HG02943 (cell line): ENCODE results near the gene RNF207.

Source experiments
- ATAC-seq: cut with Tn5 transposase; IDR thresholded peaks from one replicate; pipeline ENCODE4 v1.9.1; 2021; ENCODE audit warnings: mild to moderate bottlenecking, low read depth, moderate library complexity; ENCODE audit not compliant: unreplicated experiment

RNF207 gene

DNA sequence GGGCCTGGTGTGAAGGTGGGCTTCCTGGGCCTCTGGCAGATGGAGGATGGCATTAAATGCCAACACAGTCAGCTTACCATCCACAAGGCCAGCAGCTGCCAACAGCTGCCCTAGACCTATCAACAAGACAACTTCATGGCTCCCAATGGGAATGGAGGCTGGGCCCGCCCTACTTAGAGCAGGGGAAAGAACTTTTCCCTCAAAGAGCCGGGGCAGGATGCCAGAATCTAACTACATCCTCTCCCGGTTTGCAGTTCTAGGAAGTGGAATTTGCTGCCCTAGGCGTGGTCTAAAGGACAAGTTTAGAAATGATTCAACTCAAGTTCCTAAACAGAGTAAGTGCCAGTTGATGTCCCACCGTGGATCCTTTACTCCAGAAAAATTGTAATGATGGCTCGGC is 16.7 kb downstream of the RNF207 start:
- ATAC-seq, result no peak

DNA sequence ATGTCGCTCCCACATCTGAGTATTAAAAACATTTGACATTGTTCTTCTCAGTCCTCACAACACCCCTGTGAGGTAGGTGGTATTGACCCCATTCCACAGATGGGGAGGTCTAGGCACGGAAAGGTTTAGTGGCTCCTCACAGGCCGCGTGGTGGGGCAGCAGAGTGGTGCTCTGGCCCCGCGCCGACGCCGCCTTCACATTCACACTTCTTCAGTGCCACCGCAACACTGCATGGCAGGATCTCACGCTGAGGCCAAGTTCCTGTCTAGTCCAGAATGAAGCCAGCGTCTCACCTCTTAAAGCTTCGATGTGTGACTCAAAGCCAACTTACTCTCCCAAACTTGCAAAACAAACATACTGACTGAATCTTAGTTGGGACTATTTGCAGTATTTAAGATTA is 17.7 kb downstream of the RNF207 start:
- no peak for ATAC-seq

DNA sequence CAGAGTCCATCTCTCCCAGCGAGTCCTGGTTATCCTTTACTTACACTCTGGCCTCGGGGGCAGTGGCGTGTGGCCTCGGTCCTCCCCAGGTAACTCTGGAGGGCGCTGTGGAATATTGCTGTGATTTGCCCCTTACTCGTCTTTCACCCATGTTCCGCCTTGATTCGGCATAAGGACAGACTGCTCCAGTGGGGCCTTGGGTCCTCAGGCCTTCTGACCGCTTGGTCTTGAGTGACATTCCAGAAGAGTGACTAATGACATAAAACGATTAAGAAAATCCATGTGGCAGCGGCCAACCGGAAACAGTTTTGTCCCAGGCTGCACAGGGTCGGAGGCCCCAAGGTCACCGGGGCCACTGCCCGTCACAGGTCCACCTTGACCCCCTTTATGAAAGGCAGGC is 18.8 kb downstream of the RNF207 start:
- ATAC-seq, result no peak

DNA sequence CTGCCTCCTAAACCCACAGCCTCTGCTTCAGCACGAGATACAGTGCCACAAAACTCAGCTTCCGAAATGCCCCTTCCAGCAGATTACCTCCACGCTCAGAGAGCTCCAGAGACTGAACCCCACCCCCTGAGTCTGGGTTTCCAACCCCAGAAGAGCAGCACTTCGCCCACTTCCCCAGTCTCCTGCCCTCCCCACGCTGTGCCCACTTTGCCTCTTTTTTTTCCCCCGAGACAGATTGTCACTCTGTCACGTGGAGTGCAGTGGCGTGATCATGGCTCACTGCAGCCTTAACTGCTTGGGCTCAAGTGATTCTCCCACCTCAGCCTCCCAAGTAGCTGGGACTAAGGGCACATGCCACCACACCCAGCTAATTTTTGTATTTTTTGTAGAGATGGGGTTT is 19.7 kb downstream of the RNF207 start:
- no peak for ATAC-seq

DNA sequence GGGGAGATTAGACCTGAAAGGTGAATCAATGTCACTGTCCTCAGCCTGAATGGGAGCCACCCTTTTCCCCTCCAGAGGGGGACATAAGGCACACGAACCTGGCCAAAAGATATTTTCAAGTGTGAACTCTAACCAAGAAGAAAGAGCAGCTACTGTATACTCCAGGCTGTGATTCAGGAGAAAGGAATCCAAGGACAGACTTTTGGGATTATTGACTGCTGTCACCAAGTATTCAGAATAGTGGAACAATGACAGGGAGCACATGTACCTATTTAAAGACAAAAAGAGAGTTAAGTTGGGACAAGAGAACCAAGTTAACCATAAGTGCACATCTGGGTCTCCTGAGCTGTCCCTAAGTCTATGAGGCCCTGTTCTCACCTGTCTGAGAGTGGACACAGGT is 27.5 kb downstream of the RNF207 start:
- ATAC-seq, result no peak

DNA sequence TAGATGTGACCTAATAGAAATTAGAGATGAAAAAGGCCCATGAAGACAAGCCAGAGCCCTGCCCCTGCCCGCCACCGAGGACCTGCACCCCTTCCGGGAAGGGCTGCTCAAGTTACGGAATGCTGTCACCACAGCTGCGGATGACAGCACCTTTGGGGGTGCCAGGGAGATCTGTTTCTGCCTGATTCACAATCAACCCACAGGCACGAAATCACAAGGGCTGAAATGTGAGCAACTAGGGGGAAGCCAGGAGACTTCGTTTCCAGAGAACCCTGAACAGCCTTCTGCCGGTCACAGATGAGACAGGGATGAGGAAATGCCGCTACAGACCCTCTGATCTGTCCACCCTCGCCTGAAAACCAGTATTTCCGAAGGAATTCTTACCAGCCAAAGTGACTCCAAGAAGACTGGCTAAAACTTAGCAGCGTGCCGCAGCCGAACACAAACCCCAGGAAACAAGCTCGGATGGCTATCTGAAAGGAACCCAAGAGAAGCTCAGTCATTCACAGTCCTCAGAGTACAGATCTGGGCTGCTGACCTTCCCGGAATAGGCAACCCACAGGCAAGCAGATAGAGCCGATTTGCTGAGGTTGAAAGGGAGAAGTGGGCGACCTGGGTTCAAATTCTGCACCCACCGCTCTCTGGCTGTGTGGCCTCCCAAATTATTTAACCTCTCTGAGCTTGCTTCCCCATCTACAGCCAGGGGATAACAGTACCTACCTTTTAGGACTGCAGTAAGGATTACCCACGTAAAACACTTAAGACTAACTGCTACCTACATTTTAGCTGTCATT is 28.8 kb downstream of the RNF207 start:
- ATAC-seq, result no peak

DNA sequence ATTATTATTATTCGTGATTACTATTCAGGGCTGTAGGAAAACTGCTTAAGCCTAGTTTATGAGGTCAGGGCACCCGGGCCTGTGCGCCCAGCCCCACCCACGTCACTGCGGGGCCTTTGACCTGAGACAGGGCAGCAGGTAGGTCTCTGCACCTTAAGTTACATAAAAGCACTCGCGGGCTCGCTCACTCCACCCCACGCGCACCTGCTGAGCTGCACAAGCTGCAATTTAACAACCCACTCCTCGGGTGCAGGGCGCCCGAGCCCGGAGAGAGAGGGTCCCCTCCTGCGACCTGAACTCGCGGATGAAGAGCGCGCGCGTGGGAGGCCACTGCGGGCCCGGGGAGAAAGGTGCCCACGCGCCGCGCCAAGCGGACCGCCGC is 29.4 kb downstream of the RNF207 start:
- peak; percentile 24 for ATAC-seq

DNA sequence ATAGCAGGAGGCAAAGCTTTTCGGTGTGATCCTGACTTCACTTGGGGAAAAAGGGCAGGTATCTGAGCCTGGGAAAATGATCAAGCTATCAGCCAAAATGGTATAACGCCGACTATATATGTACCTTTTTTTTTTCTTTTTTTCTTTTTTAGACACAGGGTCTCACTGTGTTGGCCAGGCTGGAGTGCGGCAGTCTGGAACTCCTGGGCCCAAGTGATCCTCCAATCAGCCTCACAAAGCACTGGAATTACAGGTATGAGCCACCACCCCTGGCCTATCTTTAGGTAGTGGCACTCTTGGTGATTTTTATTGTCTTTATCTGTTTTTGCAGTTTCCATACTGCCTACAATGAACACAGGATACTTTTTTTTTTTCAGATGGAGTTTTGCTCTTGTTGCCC is 31.2 kb downstream of the RNF207 start:
- ATAC-seq, result no peak

DNA sequence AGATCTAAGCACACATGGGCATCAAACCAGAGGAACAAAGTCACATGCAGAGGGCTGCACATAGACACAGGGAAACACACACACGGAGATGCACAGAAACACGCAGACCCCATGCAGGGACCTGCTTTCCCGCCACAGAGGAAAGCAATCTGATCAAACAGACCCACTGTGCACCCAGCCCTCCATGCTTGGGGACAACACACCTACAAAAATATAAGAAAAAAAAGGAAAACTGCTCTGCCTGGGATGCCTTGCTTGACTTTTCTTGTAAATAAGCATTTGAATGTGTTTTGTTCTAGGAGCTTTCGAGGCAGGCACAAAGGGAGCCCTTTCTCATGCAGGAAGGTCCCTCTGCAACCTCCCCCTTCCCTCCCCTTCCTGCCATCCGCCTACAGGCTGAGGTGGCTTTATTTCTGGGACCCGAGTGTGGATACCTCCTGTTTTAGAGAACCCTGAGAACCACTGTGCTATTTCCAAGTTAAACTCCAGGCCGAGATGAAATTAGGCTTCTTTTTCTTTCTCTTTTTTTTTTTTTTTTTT is 33.4 kb downstream of the RNF207 start:
- no peak for ATAC-seq

DNA sequence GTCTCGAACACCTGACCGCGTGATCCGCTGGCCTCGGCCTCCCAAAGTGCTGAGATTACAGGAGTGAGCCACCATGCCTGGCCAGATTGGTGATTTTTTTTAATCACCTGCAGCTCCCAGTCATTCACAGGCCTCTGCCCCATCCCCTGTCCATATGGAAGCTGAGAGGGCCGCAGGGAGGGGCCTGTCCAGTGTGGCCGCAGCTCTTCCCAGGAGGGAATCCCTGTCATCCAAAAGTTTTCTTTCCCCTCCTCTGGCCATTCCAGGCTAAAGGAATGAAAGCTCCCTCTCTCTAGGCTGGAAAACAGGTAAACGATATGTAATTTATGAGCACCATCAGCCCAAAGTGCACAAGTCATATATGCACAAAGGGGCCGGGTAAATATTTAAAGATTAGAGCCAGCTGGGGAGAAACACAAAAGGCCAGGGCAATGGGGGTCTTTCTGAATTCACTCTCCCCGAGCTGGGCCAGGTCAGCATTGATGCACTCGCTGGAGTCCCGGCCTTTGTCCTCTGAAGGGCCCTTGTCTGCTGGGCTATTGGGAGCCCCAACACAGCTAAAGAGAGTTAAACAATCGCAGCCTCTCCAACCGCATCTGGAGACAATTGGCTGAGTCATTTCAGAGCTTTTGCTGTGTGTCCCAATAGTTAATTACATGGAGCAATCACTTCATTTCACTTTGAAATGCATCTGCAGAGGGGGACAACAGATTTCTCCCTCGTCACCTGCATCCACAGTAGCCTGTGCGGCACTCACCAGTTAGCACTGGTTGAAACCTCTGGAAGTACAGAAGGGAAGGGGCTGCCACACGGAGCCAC is 34.2 kb downstream of the RNF207 start:
- no peak for ATAC-seq

DNA sequence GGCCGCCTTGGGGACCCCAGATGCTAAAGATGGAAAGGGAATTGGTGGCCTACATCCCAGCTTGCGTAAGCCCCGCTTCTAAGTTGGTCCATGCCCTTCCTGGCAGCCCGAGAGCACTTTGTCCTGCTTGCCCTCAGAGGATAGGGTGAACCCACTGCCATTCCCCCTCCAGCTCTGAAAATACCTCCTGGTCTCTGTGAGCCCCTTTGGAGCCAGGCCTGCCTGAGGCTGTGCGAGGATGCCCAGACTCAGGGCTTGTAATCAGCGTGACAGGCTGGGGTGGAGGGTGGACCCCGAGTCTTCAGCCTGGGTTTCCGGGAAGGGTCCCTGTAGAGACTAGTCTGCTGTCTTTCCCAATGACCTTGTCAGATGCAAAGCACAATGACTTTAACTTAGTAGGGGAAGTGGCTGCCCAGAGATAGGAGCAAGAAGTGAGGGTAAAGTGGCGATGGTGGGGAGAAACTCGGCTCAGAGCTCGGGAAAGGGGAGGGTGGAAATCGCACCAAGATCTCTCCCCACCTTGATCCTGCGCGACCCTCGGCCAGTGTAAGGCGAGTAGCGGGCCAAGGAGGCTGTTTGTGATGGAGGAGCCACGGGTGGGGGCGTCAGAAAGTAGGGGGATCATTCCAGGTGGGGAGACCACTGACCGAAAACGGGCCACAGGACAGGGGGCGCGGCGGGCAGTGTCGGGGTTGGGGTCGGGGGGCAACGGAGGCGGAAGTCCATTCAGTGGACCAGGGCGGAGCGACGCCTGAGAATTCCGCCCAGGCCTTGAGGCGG is 35.4 kb downstream of the RNF207 start:
- no peak for ATAC-seq

DNA sequence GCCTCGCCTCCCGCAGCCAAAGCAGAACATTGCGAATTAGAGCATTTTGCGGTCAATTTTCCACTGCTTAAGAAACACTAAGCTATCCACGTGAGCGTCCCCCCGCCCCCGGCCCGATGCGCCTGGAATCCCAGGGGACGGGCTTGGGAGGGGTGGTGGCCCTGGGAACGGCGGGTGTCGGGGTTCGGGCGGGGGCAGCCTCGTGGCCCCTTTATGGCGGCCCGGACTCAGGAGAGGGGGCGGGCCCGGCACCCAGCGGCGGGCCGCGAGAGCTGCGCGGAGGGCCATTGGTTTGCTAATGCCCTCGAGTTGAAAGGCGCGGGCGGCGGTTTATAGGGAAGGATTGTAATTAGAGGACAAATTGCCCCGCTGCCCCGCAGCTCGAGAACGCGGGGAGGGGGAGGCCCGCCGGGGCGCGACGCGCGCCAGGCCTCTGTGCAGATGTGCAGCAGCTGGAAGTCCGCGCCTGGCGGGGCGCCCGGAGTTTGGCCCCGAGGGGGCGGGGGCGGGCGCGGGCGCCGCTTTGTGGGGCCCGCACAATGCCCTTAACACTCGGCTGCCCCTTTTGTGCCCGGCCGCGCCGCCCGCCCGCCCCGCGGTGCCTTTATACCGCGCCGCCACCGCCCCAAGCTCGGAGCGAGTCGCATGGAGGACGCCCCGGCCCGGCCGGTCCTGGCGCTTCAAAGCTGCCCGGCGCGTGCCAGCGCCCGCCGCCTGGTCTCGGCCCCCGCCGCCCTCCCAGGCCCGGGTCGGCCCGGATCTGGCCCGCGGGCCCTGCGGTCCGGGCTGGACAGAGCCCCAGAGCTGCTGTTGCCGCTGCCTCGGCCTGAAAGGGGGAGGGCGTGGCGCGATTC is 36.2 kb downstream of the RNF207 start:
- no peak for ATAC-seq

DNA sequence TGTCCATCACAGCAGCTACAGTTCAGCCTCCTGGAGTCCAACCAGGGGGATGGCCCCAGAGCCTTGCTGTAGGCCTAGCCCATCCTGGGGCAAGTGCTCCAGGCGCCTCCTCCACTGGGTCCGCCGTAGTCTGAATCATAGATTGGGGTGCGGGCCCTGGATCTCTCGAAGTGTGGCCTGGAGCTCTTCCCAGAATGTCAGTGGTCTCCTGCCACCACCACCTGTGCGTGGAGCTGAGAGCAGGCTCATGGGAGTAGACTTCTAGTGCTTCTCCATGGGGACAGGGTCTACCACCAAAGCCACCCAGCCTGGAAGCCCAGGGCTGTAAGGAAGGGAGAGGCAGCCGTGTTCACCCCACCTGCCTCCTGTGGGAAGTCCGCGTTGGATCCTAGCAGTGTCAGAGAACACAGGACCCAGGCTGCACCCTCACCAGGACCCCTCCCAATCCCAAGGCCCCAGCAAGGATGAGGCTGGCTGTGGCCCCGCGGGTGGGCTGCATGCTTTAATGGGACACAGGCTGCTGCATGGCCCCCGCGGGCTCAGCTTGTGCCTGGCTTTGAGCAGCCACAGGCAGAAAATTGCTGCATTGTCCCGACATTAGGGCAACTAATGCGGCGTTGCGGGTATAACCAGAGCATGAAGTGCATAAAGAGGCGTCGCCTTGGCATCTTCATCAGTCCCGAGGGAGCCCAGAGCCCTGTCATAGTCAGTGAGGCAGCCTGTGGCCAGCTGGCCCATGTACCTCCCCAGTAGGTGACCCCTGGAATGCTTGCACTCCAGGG is 37.3 kb downstream of the RNF207 start:
- ATAC-seq, result no peak

DNA sequence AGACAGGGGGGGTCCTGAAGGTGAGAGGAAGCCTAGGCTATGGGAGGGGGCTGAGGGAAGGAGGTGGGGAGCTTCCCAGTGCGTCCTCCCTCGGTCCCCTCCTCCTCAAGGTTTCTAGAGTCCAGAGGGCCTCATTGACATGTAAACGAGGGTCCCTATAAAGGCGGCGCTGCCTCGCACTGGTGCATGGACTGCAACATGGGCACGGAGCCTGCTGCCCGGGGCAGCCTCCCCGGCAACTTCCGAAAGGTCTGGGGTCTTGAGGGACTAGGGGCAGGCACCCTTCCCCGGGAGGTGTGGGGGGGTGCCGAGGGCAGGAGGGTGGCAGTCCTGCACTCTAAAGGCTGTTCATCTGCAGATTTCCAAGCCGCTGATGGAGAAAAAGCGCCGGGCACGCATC is 38.1 kb downstream of the RNF207 start, which contains the start of gene HES3:
Gene HES3, plus strand, starts transcription at position 187 of the 400 bp plus-strand sequence. Its CDS starts 187 bp downstream, at position 374.
- no peak for ATAC-seq

DNA sequence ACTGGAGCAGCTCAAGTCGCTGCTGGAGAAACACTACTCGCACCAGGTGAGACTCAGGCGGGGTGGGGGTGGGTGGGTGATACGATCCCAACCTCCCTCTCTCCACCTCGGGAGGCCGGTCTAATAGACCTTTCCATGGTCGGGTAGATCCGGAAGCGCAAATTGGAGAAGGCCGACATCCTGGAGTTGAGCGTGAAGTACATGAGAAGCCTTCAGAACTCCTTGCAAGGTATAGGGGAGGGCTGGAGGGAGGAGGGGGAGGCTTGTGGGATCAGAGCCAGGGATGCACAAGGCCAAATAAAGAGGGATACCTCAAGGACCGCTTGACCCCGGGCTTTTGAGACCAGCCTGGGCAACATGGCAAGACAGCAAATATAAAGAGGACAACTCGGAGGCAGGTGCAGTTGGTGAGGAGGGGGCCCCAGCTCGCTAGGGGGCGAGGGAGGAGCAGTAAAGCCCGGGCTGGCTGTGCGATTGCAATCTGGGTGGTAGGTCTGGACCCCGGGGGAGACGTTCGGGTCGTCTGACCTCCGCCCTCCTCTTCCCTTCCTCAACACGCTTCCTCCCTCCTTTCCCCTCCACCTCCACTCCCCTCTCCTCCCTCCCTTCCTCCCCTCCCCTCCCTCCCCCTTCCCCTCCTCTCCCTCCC is 38.6 kb downstream of the RNF207 start:
- ATAC-seq, result no peak

DNA sequence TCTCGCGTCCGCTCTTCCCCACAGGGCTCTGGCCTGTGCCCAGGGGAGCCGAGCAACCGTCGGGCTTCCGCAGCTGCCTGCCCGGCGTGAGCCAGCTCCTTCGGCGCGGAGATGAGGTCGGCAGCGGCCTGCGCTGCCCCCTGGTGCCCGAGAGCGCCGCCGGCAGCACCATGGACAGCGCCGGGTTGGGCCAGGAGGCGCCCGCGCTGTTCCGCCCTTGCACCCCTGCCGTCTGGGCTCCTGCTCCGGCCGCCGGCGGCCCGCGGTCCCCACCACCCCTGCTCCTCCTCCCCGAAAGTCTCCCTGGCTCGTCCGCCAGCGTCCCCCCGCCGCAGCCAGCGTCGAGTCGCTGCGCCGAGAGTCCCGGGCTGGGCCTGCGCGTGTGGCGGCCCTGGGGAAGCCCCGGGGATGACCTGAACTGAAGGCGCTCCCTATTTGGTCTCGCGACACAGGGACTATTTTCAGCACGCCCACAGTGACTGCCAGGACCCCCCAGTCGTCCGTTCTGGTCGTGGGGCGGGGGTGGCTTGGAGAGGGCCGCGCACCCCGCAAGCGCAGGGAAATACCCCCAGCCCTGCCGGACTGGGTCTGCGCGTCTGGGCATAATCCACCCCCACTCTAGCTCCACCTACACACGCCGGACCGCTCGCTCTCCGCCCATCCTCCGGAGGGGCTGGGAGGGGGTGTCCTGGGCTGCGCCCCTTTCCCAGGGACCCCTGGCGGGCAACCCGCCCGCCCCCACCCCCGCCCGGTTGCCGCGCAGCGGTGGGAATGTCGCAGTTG is 39.4 kb downstream of the RNF207 start:
- ATAC-seq, result no peak

DNA sequence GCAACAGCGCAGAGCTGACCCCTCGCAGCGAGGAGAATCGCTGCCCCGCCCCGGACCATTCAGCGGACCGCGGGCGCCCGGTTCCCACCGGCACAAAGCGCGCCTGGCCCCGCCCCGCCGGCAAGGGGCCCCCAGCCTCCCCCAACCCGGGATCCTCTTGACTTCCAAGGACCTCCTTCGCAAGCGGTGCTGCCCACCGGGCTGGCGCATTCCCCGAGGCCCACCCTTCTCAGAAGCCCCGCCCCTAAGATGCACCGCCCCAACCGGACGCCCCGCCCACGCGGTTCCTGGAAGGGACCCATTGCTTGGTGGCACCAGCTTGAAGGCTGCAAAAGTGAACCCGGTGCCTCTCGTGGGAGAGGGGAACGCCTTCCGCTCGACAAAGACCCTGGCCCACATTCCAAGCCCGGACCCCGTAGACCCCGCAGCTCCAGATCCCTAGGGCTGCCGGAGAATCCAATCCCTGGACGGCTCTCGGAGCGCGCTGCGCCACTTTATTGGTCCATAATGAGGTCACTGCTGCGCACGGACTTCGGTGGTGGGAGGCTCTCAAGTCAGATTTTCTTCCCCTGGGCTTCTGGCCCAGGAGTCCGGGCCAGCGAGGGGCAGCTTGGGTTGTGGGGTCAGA is 40.1 kb downstream of the RNF207 start:
- no peak for ATAC-seq
